ENCODE data around the gene C2CD5.

C2CD5 gene

DNA sequence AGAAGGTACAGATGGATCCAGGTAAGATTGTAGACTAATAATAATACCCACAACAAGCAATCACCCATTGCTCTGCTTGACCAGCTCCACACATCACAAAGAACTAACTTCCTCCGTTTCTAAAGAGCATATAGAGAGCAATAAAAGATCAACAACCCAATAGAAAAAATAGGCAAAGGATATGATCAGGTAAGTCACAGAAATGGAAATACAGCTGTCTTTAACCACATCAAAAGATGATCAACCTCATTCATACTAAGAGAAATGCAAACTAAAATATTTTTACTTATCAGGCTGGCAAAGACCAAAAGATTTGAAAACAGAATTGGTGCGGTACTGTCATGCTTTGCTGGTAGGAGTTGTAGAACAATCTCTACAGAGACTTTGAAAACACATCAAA lies 8.9 kb downstream of the C2CD5 start:
- peak; percentile 56 for FAIRE-seq

DNA sequence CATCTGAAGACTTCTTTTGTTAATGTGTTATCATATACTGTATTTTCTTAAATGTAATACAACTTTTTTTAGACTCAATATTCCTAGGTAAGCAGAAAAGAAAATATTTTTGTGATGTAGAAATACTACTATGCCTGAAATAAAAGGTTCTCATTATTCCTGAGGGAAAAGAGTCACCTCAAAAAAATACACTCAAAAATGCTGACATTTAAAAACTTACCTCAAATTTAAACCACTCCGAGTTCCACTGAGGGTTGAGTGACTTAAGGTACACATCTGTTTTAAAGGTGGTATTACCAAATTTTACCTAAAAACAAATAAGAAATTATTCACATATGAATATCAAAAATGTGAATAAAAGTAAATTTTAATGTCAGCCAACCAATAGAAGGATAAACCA lies 9.3 kb downstream of the C2CD5 start:
- TF ChIP-seq, protein P1, sequence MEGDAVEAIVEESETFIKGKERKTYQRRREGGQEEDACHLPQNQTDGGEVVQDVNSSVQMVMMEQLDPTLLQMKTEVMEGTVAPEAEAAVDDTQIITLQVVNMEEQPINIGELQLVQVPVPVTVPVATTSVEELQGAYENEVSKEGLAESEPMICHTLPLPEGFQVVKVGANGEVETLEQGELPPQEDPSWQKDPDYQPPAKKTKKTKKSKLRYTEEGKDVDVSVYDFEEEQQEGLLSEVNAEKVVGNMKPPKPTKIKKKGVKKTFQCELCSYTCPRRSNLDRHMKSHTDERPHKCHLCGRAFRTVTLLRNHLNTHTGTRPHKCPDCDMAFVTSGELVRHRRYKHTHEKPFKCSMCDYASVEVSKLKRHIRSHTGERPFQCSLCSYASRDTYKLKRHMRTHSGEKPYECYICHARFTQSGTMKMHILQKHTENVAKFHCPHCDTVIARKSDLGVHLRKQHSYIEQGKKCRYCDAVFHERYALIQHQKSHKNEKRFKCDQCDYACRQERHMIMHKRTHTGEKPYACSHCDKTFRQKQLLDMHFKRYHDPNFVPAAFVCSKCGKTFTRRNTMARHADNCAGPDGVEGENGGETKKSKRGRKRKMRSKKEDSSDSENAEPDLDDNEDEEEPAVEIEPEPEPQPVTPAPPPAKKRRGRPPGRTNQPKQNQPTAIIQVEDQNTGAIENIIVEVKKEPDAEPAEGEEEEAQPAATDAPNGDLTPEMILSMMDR (IDR thresholded peaks at IDR 0.05; ENCODE audit: insufficient read depth, missing control alignments), result no peak
- FAIRE-seq (no peak), DNase-seq (ENCODE audit: insufficient read length, low spot score) (no peak)

More for the DNA sequence above, 8.9 kb downstream of the C2CD5 start:
- TF ChIP-seq, protein P1 (IDR thresholded peaks at IDR 0.05; ENCODE audit: insufficient read depth, missing control alignments), result no peak
- DNase-seq (ENCODE audit: insufficient read length, low spot score), result no peak

DNA sequence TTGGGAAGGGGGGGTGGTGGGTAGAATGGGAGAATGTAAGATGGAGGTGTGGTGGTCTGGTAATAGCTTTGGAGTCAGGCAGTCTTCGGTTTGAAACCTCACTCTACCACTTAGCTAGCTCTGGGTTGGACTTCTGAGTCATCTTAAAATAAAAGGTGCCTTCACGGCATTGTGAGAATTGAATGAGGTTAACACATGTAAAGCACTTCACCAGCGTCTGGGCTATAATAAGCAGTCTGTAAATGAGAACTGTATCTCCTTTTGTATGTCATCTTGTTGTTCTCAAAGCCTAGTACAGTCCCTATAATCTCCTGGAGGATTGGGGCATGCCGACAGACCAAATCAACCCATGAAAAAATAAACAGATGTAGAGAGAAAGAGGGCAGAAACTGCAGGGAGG lies 11.2 kb downstream of the C2CD5 start:
- FAIRE-seq (no peak), DNase-seq (ENCODE audit: insufficient read length, low spot score) (no peak)
- TF ChIP-seq, protein P1 (IDR thresholded peaks at IDR 0.05; ENCODE audit: insufficient read depth, missing control alignments), result no peak

DNA sequence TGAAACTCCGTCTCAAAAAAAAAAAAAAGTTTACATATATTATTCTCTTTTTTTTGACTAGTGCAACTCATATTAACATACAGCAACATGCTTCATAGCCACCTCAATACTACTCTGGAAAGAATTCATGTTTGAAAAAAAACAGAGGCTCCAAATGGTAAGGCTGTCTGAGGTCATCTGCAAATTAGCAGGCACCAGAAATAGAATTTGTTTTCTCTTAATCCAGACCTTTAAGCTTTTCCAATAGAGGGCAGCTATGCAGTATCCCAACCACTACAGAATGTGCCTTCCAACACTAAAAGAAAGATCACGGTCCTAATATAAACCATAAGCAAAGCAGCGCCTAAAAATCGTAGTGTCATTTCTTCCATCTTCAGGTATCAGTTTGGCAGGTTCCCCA lies 12.0 kb downstream of the C2CD5 start:
- TF ChIP-seq, protein P1 (IDR thresholded peaks at IDR 0.05; ENCODE audit: insufficient read depth, missing control alignments), result no peak
- FAIRE-seq (no peak), DNase-seq (ENCODE audit: insufficient read length, low spot score) (no peak)

DNA sequence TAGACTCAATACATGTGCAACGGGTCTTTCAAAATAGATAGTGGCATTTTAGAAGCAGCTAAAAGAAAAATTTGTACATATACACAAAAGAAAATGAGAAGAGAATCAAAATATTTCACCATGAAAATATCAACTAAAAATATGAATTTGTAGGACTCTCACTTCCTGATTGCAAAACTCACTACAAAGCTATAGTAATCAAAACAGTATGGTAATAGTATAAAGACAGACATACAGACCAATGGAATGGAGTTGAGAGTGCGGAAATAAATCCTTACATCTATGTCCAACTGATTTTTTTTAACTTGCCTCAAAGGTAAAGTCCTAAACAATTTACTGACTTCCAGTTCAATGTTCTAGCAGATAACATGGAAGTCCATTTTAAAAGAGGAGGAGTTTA lies 13.1 kb downstream of the C2CD5 start:
- TF ChIP-seq, protein P1 (IDR thresholded peaks at IDR 0.05; ENCODE audit: insufficient read depth, missing control alignments), result no peak
- no peak for FAIRE-seq
- DNase-seq (ENCODE audit: insufficient read length, low spot score), result no peak

DNA sequence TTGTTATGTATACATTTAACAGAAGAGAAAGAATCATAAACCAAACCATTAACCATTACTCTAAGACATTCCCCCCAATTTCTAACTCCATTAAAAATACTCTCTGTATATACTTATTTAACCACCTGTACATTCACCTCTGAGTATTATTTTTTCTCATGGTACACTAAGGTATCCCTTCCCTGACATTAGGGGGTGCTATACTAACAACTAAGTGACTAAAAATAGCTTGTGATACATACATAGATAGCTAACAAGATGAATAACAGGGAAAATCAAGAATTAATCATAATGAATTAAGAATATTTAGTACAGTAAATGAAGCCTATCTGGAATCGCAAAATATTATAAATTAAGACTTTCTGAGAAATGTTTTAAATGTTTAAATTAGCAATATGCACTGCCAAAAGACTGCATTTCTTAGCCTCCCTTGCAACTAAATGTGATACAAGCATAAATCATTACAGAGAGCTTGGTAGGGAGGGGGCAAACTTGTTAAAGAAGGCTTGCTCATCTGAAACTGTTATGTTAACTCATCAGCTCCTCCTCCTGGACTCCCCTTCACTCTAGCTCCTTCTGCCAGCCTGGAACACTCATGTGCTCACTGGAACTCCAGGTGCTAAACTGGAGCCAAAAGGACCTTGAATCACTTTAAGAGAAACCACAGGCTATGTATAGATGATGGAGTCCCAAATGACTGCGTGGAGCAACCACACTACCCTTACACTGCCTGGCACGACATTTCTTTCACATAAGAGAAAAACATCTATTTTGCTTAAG lies 14.9 kb downstream of the C2CD5 start:
- no peak for DNase-seq (ENCODE audit: insufficient read length, low spot score)
- FAIRE-seq, result peak; percentile 93
- TF ChIP-seq, protein P1 (IDR thresholded peaks at IDR 0.05; ENCODE audit: insufficient read depth, missing control alignments), result peak; percentile 65

DNA sequence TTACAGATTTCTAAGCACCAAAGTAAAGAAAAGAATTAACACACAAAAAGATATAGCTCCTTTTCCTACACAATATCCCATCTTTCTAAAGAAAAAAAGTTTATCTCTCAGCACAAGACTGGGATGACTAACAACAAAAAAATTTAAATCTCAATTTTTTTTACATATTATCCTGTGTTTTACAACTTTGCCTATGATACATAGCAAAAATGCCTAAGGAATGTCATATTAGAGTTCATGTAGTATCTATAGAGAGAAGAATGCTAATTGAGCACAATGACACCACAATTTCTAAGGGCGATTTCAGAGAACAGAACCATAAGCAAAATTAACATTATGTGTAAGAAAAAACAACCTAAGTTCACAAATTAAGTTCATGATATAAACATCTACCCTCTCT lies 16.3 kb downstream of the C2CD5 start:
- TF ChIP-seq, protein P1 (IDR thresholded peaks at IDR 0.05; ENCODE audit: insufficient read depth, missing control alignments), result no peak
- no peak for DNase-seq (ENCODE audit: insufficient read length, low spot score)
- FAIRE-seq, result no peak
